Renal cortex interstitium (tissue), 15 donors: Measurements from ENCODE around the gene BIN1. TPM values are rescaled to one million over a fixed set of nuclear protein-coding genes. Genes with fewer than 3 reads are reported as not detected.
A peak's percentile ranks its signal among the peaks of the same experiment; 100 is the strongest.

Source experiments
- DNase-seq, 11 donors: peaks; one replicate each; pipeline ENCODE4 v3.0.0-alpha.2; 2013; ENCODE audit warnings: low read depth in 9 of 11, low spot score in 4 of 11; ENCODE audit errors: extremely low read depth in 1 of 11
- long read RNA-seq, 16 experiments: transcript quantifications; one replicate each; lab custom pipeline, GENCODE V29; 2026
- polyA plus RNA-seq, 3 donors: library from polyadenylated mRNA; unstranded; fragments of 120-200 nt; gene quantifications; one replicate each; pipeline ENCODE4 v1.2.1, GENCODE V29; 2013; ENCODE audit not compliant: insufficient read length in 3 of 3

The BIN1 gene
- 100 to 1,000 TPM in 2 of 3 donors, 10 to 100 TPM in 1; 83.9 to 128 (median 116) TPM for polyA plus RNA-seq
- long read RNA-seq, donor 1, full-length matches to known transcripts = 21 of 48 reads
- long read RNA-seq, donor 1, partial matches to known transcripts = 27 of 48 reads
- long read RNA-seq, donor 1, other reads (novel, unspliced or antisense) = 0 of 48 reads
- long read RNA-seq, donor 2, transcript BIN1-211 (14 exons, 2,143 nt) = major isoform, 8 of 20 reads
- long read RNA-seq, donor 2, partial matches to known transcripts = 6 of 20 reads
- long read RNA-seq, donor 2, other reads (novel, unspliced or antisense) = 0 of 20 reads
- long read RNA-seq, donor 3, transcript BIN1-209 (15 exons, 2,293 nt) = minor isoform, 12 of 43 reads
- long read RNA-seq, donor 3, transcript BIN1-211 (14 exons, 2,143 nt) = major isoform, 19 of 43 reads
- long read RNA-seq, donor 3, partial matches to known transcripts = 10 of 43 reads
- long read RNA-seq, donor 3, other reads (novel, unspliced or antisense) = 0 of 43 reads
- long read RNA-seq, donor 4, full-length matches to known transcripts = 30 of 57 reads
- long read RNA-seq, donor 4, partial matches to known transcripts = 27 of 57 reads
- long read RNA-seq, donor 4, other reads (novel, unspliced or antisense) = 0 of 57 reads
- long read RNA-seq, donor 5 = 0 reads
- long read RNA-seq, donor 6, full-length matches to known transcripts = 23 of 42 reads
- long read RNA-seq, donor 6, partial matches to known transcripts = 19 of 42 reads
- long read RNA-seq, donor 6, other reads (novel, unspliced or antisense) = 0 of 42 reads
- long read RNA-seq, donor 7, transcript BIN1-209 (15 exons, 2,293 nt) = major isoform, 11 of 27 reads
- long read RNA-seq, donor 7, transcript BIN1-211 (14 exons, 2,143 nt) = minor isoform, 10 of 27 reads
- long read RNA-seq, donor 7, partial matches to known transcripts = 5 of 27 reads
- long read RNA-seq, donor 7, other reads (novel, unspliced or antisense) = 0 of 27 reads
- long read RNA-seq, donor 8, transcript BIN1-211 (14 exons, 2,143 nt) = major isoform, 26 of 67 reads
- long read RNA-seq, donor 8, transcript BIN1-209 (15 exons, 2,293 nt) = minor isoform, 14 of 67 reads
- long read RNA-seq, donor 8, partial matches to known transcripts = 24 of 67 reads
- long read RNA-seq, donor 8, other reads (novel, unspliced or antisense) = 0 of 67 reads
- long read RNA-seq, donor 9, transcript BIN1-211 (14 exons, 2,143 nt) = major isoform, 12 of 21 reads
- long read RNA-seq, donor 9, transcript BIN1-209 (15 exons, 2,293 nt) = minor isoform, 7 of 21 reads
- long read RNA-seq, donor 9, partial matches to known transcripts = 0 of 21 reads
- long read RNA-seq, donor 9, other reads (novel, unspliced or antisense) = 0 of 21 reads
- long read RNA-seq, donor 10, full-length matches to known transcripts = 22 of 52 reads
- long read RNA-seq, donor 10, partial matches to known transcripts = 30 of 52 reads
- long read RNA-seq, donor 10, other reads (novel, unspliced or antisense) = 0 of 52 reads
- long read RNA-seq, donor 11, transcript BIN1-209 (15 exons, 2,293 nt) = minor isoform, 6 of 16 reads
- long read RNA-seq, donor 11, transcript BIN1-211 (14 exons, 2,143 nt) = major isoform, 9 of 16 reads
- long read RNA-seq, donor 11, partial matches to known transcripts = 0 of 16 reads
- long read RNA-seq, donor 11, other reads (novel, unspliced or antisense) = 0 of 16 reads
- long read RNA-seq, donor 12, transcript BIN1-209 (15 exons, 2,293 nt) = major isoform, 5 of 7 reads
- long read RNA-seq, donor 12, partial matches to known transcripts = 0 of 7 reads
- long read RNA-seq, donor 12, other reads (novel, unspliced or antisense) = 0 of 7 reads
- long read RNA-seq, donor 13, transcript BIN1-209 (15 exons, 2,293 nt) = minor isoform, 14 of 118 reads
- long read RNA-seq, donor 13, transcript BIN1-211 (14 exons, 2,143 nt) = major isoform, 19 of 118 reads
- long read RNA-seq, donor 13, partial matches to known transcripts = 80 of 118 reads
- long read RNA-seq, donor 13, other reads (novel, unspliced or antisense) = 0 of 118 reads
- long read RNA-seq, donor 14, transcript BIN1-209 (15 exons, 2,293 nt) = minor isoform, 7 of 37 reads
- long read RNA-seq, donor 14, transcript BIN1-211 (14 exons, 2,143 nt) = major isoform, 13 of 37 reads
- long read RNA-seq, donor 14, partial matches to known transcripts = 16 of 37 reads
- long read RNA-seq, donor 14, other reads (novel, unspliced or antisense) = 0 of 37 reads
- long read RNA-seq, donor 15, transcript BIN1-209 (15 exons, 2,293 nt) = major isoform, 7 of 13 reads
- long read RNA-seq, donor 15, transcript BIN1-211 (14 exons, 2,143 nt) = minor isoform, 6 of 13 reads
- long read RNA-seq, donor 15, partial matches to known transcripts = 0 of 13 reads
- long read RNA-seq, donor 15, other reads (novel, unspliced or antisense) = 0 of 13 reads
- long read RNA-seq, donor 16, full-length matches to known transcripts = 83 of 174 reads
- long read RNA-seq, donor 16, partial matches to known transcripts = 80 of 174 reads
- long read RNA-seq, donor 16, other reads (novel, unspliced or antisense) = 11 of 174 reads

GRCh38 chr2:127106991-127107621 is at the start of gene BIN1:
Gene BIN1, minus strand, starts transcription at chr2:127107154. Its CDS starts 211 bp downstream, at chr2:127106943.
- peak in 8 of 11 donors; percentile 74 to 88 (median 80) for DNase-seq

- DNase-seq = peak in 5 of 11 donors; percentile 67 to 84 (median 82)
These were observed 49.0 kb upstream of the BIN1 start for GRCh38 chr2:127155947-127156346.

GRCh38 chr2:127155028-127155581 is 48.2 kb upstream of the BIN1 start:
- peak in 3 of 11 donors; percentile 49 to 61 (median 59) for DNase-seq

GRCh38 chr2:127154396-127154795 is 47.4 kb upstream of the BIN1 start:
- no peak for DNase-seq

GRCh38 chr2:127153691-127154158 is 46.8 kb upstream of the BIN1 start:
- DNase-seq = no peak

GRCh38 chr2:127150996-127151395 is 44.0 kb upstream of the BIN1 start:
- DNase-seq = no peak

GRCh38 chr2:127149384-127149783 is 42.4 kb upstream of the BIN1 start:
- no peak for DNase-seq

- DNase-seq = no peak
These were observed 40.0 kb upstream of the BIN1 start for GRCh38 chr2:127146820-127147502.

GRCh38 chr2:127146071-127146725 is 39.2 kb upstream of the BIN1 start:
- no peak for DNase-seq

- DNase-seq = no peak
These were observed 38.4 kb upstream of the BIN1 start for GRCh38 chr2:127145280-127145895.

GRCh38 chr2:127143841-127144782 is 37.2 kb upstream of the BIN1 start:
- no peak for DNase-seq

GRCh38 chr2:127142663-127143630 is 36.0 kb upstream of the BIN1 start:
- DNase-seq = no peak
